CD14-positive monocyte (primary cell): ENCODE data around the gene NSMF. TPM values are rescaled to one million over a fixed set of nuclear protein-coding genes. Genes with fewer than 3 reads are reported as not detected.

Experiments used
- DNase-seq, 3 donors: peaks; one replicate each; pipeline ENCODE4 v3.0.0-alpha.2; 2011 to 2022
- H2AFZ ChIP-seq: 2 replicates; pipeline ENCODE4 v1.6.0; 2012; ENCODE audit warnings: mild to moderate bottlenecking, low read depth, low read length, inconsistent platforms; ENCODE audit not compliant: insufficient read depth, poor library complexity, severe bottlenecking
- H3K27ac ChIP-seq, 2 donors: 1 replicate in 1 of 2; 2 replicates in 1 of 2; pipeline ENCODE4 v1.5.1; 2012 to 2013; ENCODE audit warnings: low read length in 2 of 2, control low read depth in 1 of 2, inconsistent platforms in 1 of 2, low read depth in 1 of 2, mild to moderate bottlenecking in 1 of 2
- H3K27me3 ChIP-seq, 2 donors: one replicate each; pipeline versions ENCODE4 v1.6.0 to v1.6.1; 2011 to 2013; ENCODE audit warnings: low read length in 2 of 2; ENCODE audit not compliant: control insufficient read depth in 2 of 2, insufficient read depth in 2 of 2
- H3K36me3 ChIP-seq, 2 donors: replicated peaks in 1 of 2; 1 replicate in 1 of 2; 2 replicates in 1 of 2; pipeline versions ENCODE4 v1.5.1 to v1.6.1; 2012 to 2013; ENCODE audit warnings: low read length in 2 of 2, control low read depth in 1 of 2, inconsistent platforms in 1 of 2, mild to moderate bottlenecking in 1 of 2; ENCODE audit not compliant: insufficient read depth in 2 of 2, control insufficient read depth in 1 of 2
- H3K4me1 ChIP-seq, 2 donors: 1 replicate in 1 of 2; 2 replicates in 1 of 2; pipeline versions ENCODE4 v1.5.1 to v1.6.1; 2012 to 2013; ENCODE audit warnings: low read length in 2 of 2, control low read depth in 1 of 2, inconsistent platforms in 1 of 2, mild to moderate bottlenecking in 1 of 2, moderate library complexity in 1 of 2; ENCODE audit not compliant: insufficient read depth in 2 of 2, control insufficient read depth in 1 of 2
- H3K4me2 ChIP-seq: replicated peaks from 2 replicates; pipeline ENCODE3; 2012; ENCODE audit warnings: low read length, moderate library complexity, mild to moderate bottlenecking; ENCODE audit not compliant: poor library complexity, severe bottlenecking; ENCODE audit errors: extremely low read depth
- H3K4me3 ChIP-seq, 3 experiments: fragments of 200-600 bp in 1 of 3; sonication (generic) in 1 of 3; replicated peaks in 1 of 3; 1 replicate in 2 of 3; 2 replicates in 1 of 3; pipeline ENCODE4 v1.5.1; 2011 to 2013; ENCODE audit warnings: low read length in 3 of 3, mild to moderate bottlenecking in 3 of 3, control low read depth in 2 of 3, low read depth in 2 of 3, inconsistent platforms in 1 of 3, moderate library complexity in 1 of 3
- H3K79me2 ChIP-seq: 2 replicates; pipeline ENCODE4 v1.6.0; 2012; ENCODE audit warnings: mild to moderate bottlenecking, control low read depth, inconsistent platforms, low read length, moderate library complexity; ENCODE audit not compliant: insufficient read depth
- H3K9ac ChIP-seq: 2 replicates; pipeline ENCODE4 v1.6.0; 2017; ENCODE audit warnings: low read length, mild to moderate bottlenecking; ENCODE audit not compliant: insufficient read depth, poor library complexity, severe bottlenecking
- H3K9me3 ChIP-seq, 2 donors: replicated peaks in 1 of 2; 1 replicate in 1 of 2; 2 replicates in 1 of 2; pipeline versions ENCODE4 v1.5.1 to v1.6.1; 2012 to 2013; ENCODE audit warnings: low read length in 2 of 2, control low read depth in 1 of 2; ENCODE audit not compliant: control insufficient read depth in 1 of 2, insufficient read depth in 1 of 2
- H4K20me1 ChIP-seq: 2 replicates; pipeline ENCODE4 v1.6.0; 2012; ENCODE audit warnings: mild to moderate bottlenecking, low read length, control low read depth, moderate library complexity; ENCODE audit not compliant: insufficient read depth
- H3K27ac Mint-ChIP-seq, 7 donors: one replicate each; pipeline ENCODE4 v1.8.0; 2020; ENCODE audit warnings: mild to moderate bottlenecking in 7 of 7, mixed read lengths in 7 of 7, moderate library complexity in 6 of 7, inconsistent platforms in 2 of 7
- H3K27me3 Mint-ChIP-seq, 3 donors: one replicate each; pipeline ENCODE4 v1.8.0; 2021 to 2022; ENCODE audit warnings: low read depth in 3 of 3, mild to moderate bottlenecking in 3 of 3, mixed read lengths in 3 of 3, moderate library complexity in 3 of 3, inconsistent platforms in 1 of 3
- H3K36me3 Mint-ChIP-seq, 2 donors: one replicate each; pipeline ENCODE4 v1.8.0; 2020; ENCODE audit warnings: mixed read lengths in 2 of 2, inconsistent platforms in 1 of 2, mild to moderate bottlenecking in 1 of 2
- H3K4me1 Mint-ChIP-seq: one replicate; pipeline ENCODE4 v1.8.0; 2020; ENCODE audit warnings: mild to moderate bottlenecking, mixed read lengths
- H3K4me3 Mint-ChIP-seq, 2 donors: one replicate each; pipeline ENCODE4 v1.8.0; 2020; ENCODE audit warnings: mild to moderate bottlenecking in 2 of 2, mixed read lengths in 2 of 2, moderate library complexity in 1 of 2
- H3K9me3 Mint-ChIP-seq, 7 donors: one replicate each; pipeline ENCODE4 v1.8.0; 2020 to 2022; ENCODE audit warnings: mixed read lengths in 7 of 7, mild to moderate bottlenecking in 6 of 7, moderate library complexity in 6 of 7, inconsistent platforms in 2 of 7
- WGBS: methylation state at CpG from one replicate; pipeline ENCODE4 v1.1.5; 2013; ENCODE audit warnings: missing lambda C conversion rate; ENCODE audit not compliant: insufficient coverage; 5-methylcytosine and 5-hydroxymethylcytosine counted together
- intact Hi-C, 2 donors: fragments of 100-400 bp; cut with micrococcal nuclease; formaldehyde crosslinking; loops; one replicate each; pipeline versions ENCODE4 v1.15.0 to v1.15.1; 2023
- polyA plus RNA-seq, 3 donors: library from polyadenylated mRNA; depleted of rRNA in 1 of 3; unstranded in 2 of 3; stranded (reverse) in 1 of 3; fragments of 300-500 nt in 2 of 3; fragments of >200 nt in 1 of 3; fragmentation: Illumina TruSeq in 2 of 3; gene quantifications; 1 replicate in 2 of 3; 2 replicates in 1 of 3; pipeline ENCODE4 v1.2.3, GENCODE V29; 2012 to 2021
- TF ChIP-seq, protein P1 (sequence below): fragments of 200-600 bp; IDR thresholded peaks from one replicate; pipeline ENCODE4 v1.8.0; 2022; ENCODE audit warnings: antibody characterized with exemption, mild to moderate bottlenecking

The NSMF gene
- polyA plus RNA-seq, 3 donors = 4.6 to 68.4 (median 5.3) TPM

DNA sequence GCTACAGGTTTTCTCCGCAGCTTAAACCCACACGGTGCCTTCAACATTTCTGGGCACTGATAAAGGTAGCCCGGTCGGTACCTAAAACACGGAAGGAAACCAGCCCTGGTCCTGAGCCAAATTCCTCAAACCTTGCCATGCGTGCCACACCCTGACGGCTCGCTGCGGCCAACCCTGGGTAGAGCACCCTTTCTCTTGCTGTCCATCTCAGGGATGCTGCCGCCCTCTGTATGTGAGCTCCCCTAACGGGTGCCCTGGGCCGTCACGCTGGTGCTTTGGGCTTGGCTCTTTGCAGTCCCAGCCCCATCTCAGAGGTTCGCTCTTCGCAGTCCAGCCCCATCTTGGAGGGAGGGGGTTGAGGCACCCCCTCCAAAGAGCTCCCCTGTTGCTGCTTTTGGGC, 47.1 kb upstream of the NSMF start:
- Histone ChIP-seq H3K36me3 (no peaks in the 10 kb centered on the region), H3K4me3 (no peak overlapping the region), H3K27ac (no peak overlapping the region), H3K9ac (no peak overlapping the region), H2AFZ (no peak overlapping the region), H4K20me1 (no peaks in the 10 kb centered on the region), H3K79me2 (no peaks in the 10 kb centered on the region), H3K9me3 (peaks cover 24 to 39% of the 10 kb centered on the region in 2 donors), H3K4me2 (no peak overlapping the region), H3K4me1 (no peaks in the 10 kb centered on the region), H3K27me3 (no peaks in the 10 kb centered on the region)
- H3K4me3 Mint-ChIP-seq = no peak overlapping the region
- 91% methylated on average over 9 of the region's 15 CpGs for WGBS
- DNase-seq = no peak
- intact Hi-C loops = no loop called here
- H3K9me3 Mint-ChIP-seq = peaks cover 20 to 53% (median 31%) of the 10 kb centered on the region in 7 donors
- peaks cover 0 to 20% (median 3%) of the 10 kb centered on the region in 3 donors for H3K27me3 Mint-ChIP-seq
- no peak overlapping the region for H3K27ac Mint-ChIP-seq
- TF ChIP-seq, protein P1, sequence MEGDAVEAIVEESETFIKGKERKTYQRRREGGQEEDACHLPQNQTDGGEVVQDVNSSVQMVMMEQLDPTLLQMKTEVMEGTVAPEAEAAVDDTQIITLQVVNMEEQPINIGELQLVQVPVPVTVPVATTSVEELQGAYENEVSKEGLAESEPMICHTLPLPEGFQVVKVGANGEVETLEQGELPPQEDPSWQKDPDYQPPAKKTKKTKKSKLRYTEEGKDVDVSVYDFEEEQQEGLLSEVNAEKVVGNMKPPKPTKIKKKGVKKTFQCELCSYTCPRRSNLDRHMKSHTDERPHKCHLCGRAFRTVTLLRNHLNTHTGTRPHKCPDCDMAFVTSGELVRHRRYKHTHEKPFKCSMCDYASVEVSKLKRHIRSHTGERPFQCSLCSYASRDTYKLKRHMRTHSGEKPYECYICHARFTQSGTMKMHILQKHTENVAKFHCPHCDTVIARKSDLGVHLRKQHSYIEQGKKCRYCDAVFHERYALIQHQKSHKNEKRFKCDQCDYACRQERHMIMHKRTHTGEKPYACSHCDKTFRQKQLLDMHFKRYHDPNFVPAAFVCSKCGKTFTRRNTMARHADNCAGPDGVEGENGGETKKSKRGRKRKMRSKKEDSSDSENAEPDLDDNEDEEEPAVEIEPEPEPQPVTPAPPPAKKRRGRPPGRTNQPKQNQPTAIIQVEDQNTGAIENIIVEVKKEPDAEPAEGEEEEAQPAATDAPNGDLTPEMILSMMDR = no peak
- H3K36me3 Mint-ChIP-seq = no peaks in the 10 kb centered on the region
- H3K4me1 Mint-ChIP-seq = no peaks in the 10 kb centered on the region

DNA sequence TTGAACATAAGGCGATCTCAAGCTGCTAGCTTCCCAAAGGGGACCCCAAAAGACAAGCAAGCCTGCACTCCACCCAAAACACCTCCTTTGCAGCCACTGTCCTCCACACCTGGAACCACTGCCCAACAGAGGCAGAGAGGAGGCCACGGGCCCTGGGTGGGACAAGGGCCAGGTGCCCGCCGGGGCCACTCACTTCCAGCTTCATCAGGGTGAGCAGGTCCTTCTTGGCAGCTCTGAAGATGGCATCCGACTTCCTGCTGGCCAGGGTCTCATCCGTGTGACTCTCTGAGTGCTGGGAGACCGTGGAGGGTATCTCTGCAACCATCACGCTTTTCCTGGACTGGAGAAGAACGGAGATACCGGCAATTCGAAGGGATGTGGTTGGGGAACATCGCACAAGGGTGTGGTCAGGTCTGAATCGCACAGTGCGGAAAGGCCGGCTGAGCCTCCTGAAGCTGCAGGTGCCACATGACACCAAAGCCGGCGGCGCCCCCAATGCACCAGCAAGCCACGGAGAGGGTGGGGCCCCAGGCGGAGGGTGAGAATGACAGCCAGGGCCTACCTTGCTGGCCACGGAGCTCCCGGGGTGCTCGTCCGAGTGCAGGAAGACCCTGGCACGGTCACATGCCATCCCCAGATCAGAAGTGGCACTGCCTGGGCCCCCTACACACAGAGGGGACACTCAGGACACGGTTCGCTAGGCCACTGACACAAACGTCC, 46.4 kb upstream of the NSMF start:
- intact Hi-C loops = no loop called here
- TF ChIP-seq, protein P1 = no peak
- Mint-ChIP-seq H3K36me3 (no peaks in the 10 kb centered on the region), H3K4me1 (no peaks in the 10 kb centered on the region), H3K4me3 (no peak overlapping the region), H3K9me3 (peaks cover 20 to 53% (median 32%) of the 10 kb centered on the region in 7 donors), H3K27me3 (peaks cover 0 to 20% (median 3%) of the 10 kb centered on the region in 3 donors), H3K27ac (peak overlapping the region in 1 of 7 donors; percentile 13)
- WGBS = 95% methylated on average over 28 of the region's 28 CpGs
- Histone ChIP-seq H3K4me2 (no peak overlapping the region), H3K4me3 (no peak overlapping the region), H3K27ac (no peak overlapping the region), H2AFZ (no peak overlapping the region), H3K9ac (no peak overlapping the region), H3K79me2 (no peaks in the 10 kb centered on the region), H3K9me3 (peaks cover 24 to 39% of the 10 kb centered on the region in 2 donors), H3K4me1 (no peaks in the 10 kb centered on the region), H3K36me3 (no peaks in the 10 kb centered on the region), H3K27me3 (no peaks in the 10 kb centered on the region), H4K20me1 (no peaks in the 10 kb centered on the region)
- DNase-seq = no peak
